IPS-18a (cell line): ENCODE results near the gene THRA.

Experiments
- H3K27ac ChIP-seq: one replicate; pipeline ENCODE4 v1.5.1; 2013; ENCODE audit warnings: low read length
- H3K27me3 ChIP-seq: one replicate; pipeline ENCODE4 v1.6.1; 2013; ENCODE audit warnings: mild to moderate bottlenecking, low read length; ENCODE audit not compliant: control insufficient read depth, insufficient read depth
- H3K36me3 ChIP-seq: one replicate; pipeline ENCODE4 v1.6.1; 2013; ENCODE audit warnings: low read depth, low read length; ENCODE audit not compliant: control insufficient read depth
- H3K4me1 ChIP-seq: one replicate; pipeline ENCODE4 v1.6.1; 2013; ENCODE audit warnings: low read depth, low read length; ENCODE audit not compliant: control insufficient read depth
- H3K4me3 ChIP-seq: one replicate; pipeline ENCODE4 v1.5.1; 2013; ENCODE audit warnings: low read length
- H3K9ac ChIP-seq: one replicate; pipeline ENCODE4 v1.6.1; 2013; ENCODE audit warnings: mild to moderate bottlenecking, low read length, moderate library complexity
- H3K9me3 ChIP-seq: one replicate; pipeline ENCODE4 v1.6.1; 2013; ENCODE audit warnings: low read depth, low read length; ENCODE audit not compliant: control insufficient read depth

The THRA gene

DNA sequence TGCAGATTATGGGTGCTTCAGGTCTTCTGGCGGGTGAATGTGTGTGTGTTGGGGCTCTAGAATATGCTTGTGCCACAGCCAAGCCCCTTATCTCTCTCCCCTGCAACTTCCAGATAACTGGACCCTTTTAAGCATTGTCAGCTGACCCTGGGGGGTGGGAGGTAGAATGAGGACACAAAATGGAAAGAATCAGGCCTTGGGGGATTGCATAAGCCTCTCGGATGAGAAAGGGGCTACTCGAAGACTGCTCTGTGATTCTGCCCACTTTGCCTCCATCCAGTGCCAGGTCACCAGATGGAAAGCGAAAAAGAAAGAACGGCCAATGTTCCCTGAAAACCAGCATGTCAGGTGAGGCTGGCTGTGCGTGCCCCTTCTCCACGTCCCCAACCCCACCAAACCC, 13.8 kb downstream of the THRA start:
- no peak overlapping the region for H3K9ac ChIP-seq
- peaks cover 12% of the 10 kb centered on the region for H3K4me1 ChIP-seq
- H3K27me3 ChIP-seq, result no peaks in the 10 kb centered on the region
- no peak overlapping the region for H3K27ac ChIP-seq
- no peak overlapping the region for H3K4me3 ChIP-seq
- H3K36me3 ChIP-seq, result no peaks in the 10 kb centered on the region
- no peaks in the 10 kb centered on the region for H3K9me3 ChIP-seq

DNA sequence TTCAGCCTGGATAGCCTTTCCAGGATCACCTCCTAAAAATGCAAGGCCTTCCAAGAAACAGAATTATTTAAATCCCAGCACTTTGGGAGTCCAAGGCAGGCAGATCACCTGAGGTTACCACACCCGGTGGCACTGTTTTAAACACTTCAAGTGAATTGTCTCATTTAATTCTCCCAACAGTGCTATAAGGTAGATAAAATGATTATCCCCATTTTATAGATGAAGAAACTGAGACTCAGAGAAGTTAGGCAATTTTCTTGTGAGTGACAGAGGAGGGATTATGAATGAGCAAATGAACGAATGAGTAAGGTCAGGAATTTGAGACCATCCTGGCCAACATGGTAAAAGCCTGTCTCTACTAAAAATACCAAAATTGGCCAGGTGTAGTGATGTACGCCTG, 16.8 kb downstream of the THRA start:
- no peak overlapping the region for H3K4me3 ChIP-seq
- no peak overlapping the region for H3K27ac ChIP-seq
- no peaks in the 10 kb centered on the region for H3K36me3 ChIP-seq
- no peaks in the 10 kb centered on the region for H3K9me3 ChIP-seq
- H3K27me3 ChIP-seq, result no peaks in the 10 kb centered on the region
- peaks cover 8% of the 10 kb centered on the region for H3K4me1 ChIP-seq
- H3K9ac ChIP-seq, result no peak overlapping the region

DNA sequence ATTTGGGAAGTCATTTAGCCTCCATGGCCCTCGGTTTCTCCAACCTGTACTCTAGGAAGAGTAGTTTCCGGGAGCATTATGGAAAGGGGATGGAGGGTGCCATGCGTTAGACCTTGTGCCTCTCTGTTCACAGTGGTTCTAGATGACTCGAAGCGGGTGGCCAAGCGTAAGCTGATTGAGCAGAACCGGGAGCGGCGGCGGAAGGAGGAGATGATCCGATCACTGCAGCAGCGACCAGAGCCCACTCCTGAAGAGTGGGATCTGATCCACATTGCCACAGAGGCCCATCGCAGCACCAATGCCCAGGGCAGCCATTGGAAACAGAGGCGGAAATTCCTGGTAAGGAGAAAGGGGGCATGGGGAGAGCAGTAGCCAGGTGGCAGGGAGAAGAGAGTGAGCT, 21.7 kb downstream of the THRA start:
- Histone ChIP-seq H3K4me3 (no peak overlapping the region), H3K36me3 (peaks cover 9% of the 10 kb centered on the region), H3K9ac (no peak overlapping the region)

DNA sequence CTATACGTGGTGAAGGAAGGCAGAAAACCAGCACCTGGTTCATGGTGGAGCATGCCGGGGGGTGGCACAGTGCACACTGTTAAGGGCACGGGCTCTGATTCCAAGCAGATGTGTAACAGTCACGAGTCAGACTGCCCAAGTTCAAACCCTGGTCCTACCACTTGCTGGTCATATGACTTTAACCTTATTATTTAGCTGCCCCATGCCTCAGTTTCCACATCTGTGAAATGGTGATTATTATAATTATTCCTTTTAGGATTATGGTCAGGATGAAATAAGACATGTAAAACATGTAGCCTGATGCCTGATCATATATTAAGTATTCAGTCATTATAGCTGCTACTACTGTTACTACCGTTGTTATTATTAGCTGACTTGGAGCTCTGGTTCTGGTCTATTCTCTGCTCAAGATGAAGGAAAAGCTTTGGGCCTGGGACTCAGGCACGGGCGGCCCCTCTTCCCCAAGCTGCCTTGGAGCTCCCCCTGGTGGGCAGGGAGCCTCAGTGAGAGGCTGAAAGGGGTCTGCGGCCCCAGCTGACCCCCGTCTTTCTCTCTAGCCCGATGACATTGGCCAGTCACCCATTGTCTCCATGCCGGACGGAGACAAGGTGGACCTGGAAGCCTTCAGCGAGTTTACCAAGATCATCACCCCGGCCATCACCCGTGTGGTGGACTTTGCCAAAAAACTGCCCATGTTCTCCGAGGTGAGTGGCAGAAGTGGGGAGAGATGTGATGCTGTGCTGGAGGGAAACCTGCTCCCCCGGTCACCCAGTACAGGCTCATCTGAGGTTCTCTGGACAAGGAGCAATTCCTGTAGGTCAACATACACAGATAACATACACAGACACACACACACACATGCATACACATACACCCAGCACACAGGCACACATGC, 23.6 kb downstream of the THRA start:
- Histone ChIP-seq H3K9ac (no peak overlapping the region), H3K4me1 (no peaks in the 10 kb centered on the region), H3K36me3 (peaks cover 9% of the 10 kb centered on the region), H3K27me3 (no peaks in the 10 kb centered on the region), H3K27ac (no peak overlapping the region), H3K9me3 (no peaks in the 10 kb centered on the region), H3K4me3 (no peak overlapping the region)

More for the DNA sequence above, 21.7 kb downstream of the THRA start:
- H3K27me3 ChIP-seq, result no peaks in the 10 kb centered on the region
- no peak overlapping the region for H3K27ac ChIP-seq
- no peaks in the 10 kb centered on the region for H3K4me1 ChIP-seq
- no peaks in the 10 kb centered on the region for H3K9me3 ChIP-seq

DNA sequence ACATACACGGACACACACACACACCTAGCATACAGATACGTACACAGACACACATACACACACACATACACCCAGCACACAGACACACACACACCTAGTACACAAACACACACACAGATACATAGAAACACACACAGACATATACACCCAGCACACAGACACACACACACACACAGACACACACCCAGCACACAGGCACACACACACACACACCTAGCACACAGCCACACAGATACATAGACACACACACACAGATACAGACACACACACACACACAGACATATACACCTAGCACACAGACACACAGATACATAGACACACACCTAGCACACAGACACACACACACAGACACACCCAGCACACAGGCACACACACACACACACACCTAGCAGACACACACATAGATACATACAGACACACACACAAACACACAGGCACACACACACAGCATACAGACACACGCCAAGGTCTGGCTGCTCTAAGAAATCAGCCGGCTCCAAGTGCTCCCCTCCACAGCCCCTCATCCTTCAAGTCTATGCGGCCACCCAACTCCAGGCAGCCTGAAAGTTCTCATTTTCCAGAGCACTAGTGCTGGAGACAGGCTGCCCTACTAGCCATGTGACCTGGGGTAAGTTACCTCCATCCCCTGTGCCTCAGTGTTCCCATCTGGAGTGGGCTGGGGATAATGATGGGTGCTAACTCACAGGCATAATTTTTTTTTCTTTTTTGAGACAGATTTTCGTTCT, 24.5 kb downstream of the THRA start:
- H3K9me3 ChIP-seq, result no peaks in the 10 kb centered on the region
- no peak overlapping the region for H3K9ac ChIP-seq
- H3K27ac ChIP-seq, result no peak overlapping the region
- H3K27me3 ChIP-seq, result no peaks in the 10 kb centered on the region
- peaks cover 6% of the 10 kb centered on the region for H3K4me1 ChIP-seq
- no peak overlapping the region for H3K4me3 ChIP-seq
- peaks cover 9% of the 10 kb centered on the region for H3K36me3 ChIP-seq

DNA sequence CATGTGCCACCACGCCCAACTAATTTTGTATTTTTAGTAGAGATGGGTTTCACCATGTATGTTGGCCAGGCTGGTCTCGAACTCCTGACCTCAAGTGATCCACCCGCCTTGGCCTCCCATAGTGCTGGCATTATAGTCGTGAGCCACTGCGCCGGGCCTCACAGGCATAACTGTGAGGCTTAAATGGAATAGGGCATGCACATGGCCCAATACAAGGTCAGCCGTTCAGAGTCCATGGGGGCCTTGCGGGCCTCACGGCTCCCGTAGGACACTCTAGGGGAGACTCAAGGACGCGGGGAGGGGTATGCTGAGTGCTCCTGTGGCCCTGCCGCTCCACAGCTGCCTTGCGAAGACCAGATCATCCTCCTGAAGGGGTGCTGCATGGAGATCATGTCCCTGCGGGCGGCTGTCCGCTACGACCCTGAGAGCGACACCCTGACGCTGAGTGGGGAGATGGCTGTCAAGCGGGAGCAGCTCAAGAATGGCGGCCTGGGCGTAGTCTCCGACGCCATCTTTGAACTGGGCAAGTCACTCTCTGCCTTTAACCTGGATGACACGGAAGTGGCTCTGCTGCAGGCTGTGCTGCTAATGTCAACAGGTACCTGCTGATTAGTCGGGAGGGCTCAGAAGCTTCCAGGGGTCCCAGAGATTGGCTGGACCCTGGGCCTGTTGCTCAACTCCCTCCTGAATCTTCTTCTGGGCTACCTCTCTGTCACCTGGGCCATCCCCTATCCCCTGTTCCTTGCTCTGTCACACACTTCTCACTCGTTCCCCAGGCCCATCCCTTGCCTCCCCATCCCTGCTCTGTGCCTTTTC, 25.3 kb downstream of the THRA start:
- peaks cover 9% of the 10 kb centered on the region for H3K36me3 ChIP-seq
- no peaks in the 10 kb centered on the region for H3K9me3 ChIP-seq
- peaks cover 6% of the 10 kb centered on the region for H3K4me1 ChIP-seq

DNA sequence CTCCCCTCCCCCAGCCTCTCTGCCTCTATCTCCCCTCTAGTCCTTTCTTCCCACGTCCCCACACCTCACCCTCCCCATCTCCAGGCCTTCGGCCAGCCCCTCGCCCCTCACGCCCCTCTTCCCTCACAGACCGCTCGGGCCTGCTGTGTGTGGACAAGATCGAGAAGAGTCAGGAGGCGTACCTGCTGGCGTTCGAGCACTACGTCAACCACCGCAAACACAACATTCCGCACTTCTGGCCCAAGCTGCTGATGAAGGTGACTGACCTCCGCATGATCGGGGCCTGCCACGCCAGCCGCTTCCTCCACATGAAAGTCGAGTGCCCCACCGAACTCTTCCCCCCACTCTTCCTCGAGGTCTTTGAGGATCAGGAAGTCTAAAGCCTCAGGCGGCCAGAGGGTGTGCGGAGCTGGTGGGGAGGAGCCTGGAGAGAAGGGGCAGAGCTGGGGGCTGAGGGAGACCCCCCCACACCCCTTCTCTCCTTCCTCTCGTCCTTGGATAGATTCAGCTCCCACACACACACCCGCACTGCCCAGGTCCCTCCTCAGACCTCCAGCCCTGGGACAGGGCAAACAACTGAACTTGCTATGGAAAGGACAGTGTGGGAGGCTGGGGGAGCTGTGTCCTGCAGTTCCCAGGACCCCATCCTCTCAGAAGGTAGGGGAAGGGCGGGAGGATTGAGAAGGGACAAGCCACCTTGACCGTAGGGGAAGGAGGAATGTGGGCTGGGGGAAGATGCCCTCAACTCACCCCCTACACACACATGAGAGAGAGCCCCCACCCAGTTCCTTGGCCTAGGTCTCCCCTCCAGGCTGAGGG, 26.5 kb downstream of the THRA start:
- H3K27ac ChIP-seq, result no peak overlapping the region

More for the DNA sequence above, 25.3 kb downstream of the THRA start:
- Histone ChIP-seq H3K27me3 (no peaks in the 10 kb centered on the region), H3K4me3 (no peak overlapping the region), H3K27ac (no peak overlapping the region), H3K9ac (no peak overlapping the region)

DNA sequence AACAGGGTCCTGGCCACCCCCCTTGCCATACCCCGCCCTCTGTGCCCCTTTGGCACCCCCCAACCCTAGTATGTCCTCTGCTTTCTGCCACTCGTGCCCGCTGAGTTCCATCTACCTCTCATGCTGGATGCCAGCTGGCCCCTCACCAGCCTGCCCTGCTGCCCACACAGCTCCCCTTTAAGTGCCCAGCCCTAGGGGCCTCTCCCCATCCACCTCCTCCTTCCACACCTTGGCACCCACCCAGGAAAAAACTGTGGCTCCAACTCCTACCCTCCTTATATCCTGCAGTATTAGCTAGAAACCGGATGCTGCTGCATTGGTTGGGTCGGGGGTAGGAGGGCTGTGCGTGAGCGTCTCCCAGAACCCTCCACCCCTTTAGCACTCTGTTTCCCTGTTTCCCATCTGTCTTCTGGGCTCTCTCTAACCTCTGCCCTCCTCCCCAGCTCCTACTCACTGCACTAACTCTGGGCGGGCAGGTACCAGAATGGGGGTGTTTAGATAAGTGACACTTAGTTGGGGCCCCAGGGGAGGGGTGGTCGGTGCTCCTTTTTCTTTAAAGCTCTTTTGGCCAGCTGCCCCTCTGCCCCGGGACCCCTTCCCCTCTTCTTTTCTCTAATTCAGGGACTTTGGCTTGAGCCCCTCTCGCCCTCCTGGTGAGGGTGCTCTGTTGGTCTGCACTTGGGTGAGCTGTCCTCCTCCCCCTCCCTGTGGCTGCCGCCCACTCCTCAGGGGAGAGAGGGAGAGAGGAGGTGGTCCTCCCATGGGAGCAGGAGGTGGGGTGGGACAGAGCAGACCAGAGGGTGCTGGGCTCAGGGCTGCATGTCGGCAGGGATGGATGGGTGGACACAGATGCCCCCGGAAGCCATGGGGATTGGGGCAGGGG, 27.7 kb downstream of the THRA start:
- H3K4me3 ChIP-seq, result no peak overlapping the region
- H3K27ac ChIP-seq, result no peak overlapping the region
- no peaks in the 10 kb centered on the region for H3K9me3 ChIP-seq
- H3K9ac ChIP-seq, result no peak overlapping the region
- H3K4me1 ChIP-seq, result peaks cover 6% of the 10 kb centered on the region
- H3K27me3 ChIP-seq, result no peaks in the 10 kb centered on the region
- peaks cover 19% of the 10 kb centered on the region for H3K36me3 ChIP-seq

More for the DNA sequence above, 26.5 kb downstream of the THRA start:
- no peaks in the 10 kb centered on the region for H3K27me3 ChIP-seq
- no peaks in the 10 kb centered on the region for H3K9me3 ChIP-seq
- H3K9ac ChIP-seq, result no peak overlapping the region
- peaks cover 6% of the 10 kb centered on the region for H3K4me1 ChIP-seq
- peaks cover 18% of the 10 kb centered on the region for H3K36me3 ChIP-seq
- H3K4me3 ChIP-seq, result no peak overlapping the region

DNA sequence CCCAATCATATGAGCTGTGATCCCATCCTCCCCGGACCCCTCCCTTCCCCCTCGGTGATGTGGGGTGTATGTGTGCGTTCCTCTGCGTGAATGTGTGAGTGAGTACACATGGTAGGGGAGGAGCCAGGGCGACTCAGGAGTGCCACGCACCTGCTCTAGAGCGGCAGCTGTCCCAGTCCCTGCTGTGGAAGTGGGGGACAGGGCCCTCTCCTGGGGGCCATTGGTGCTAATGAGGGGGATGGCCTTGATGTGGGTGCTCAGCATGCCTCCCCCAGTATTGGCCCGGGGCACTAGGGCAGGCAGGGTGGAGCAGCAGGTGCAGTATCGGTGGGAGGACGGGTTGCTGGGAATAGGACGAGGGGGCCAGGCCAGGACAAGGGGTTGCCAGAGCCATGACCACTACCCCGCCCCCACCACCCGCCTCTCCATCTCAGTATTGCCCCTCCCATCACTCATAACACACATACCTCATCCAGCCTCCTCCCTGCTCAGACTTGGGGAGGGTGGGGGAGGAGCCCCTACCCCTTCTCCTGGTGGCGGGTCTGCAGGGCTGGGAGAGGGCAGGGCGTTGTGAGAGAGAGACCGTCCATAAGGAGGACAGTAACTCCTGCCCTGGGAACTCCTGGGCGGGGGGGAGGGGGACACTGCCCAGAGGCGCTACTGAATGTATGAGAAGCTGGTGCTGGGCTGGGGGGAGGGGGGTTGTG, 29.1 kb downstream of the THRA start:
- Histone ChIP-seq H3K27me3 (no peaks in the 10 kb centered on the region), H3K4me1 (peaks cover 6% of the 10 kb centered on the region), H3K27ac (no peak overlapping the region), H3K9me3 (no peaks in the 10 kb centered on the region), H3K36me3 (peaks cover 23% of the 10 kb centered on the region), H3K4me3 (no peak overlapping the region), H3K9ac (no peak overlapping the region)

DNA sequence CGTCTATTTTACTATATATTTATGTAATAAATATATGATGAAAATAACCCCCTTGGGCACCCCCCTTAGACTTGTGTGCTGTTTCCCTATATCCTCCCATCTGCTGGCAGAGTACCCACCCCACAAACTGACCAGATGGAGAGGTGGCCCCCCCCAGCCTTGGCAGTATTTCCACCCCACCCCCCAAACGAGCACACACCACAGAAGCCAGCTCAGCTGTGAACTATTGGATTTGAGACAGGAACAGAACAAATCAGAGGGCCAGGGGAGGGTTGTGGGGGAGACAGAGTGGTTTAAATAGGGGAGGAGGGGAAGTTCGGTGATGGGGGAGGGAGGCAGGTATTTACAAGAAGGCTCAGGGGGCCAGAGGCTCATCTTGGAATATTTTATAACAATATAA, 29.8 kb downstream of the THRA start:
- no peak overlapping the region for H3K4me3 ChIP-seq
- H3K27ac ChIP-seq, result no peak overlapping the region
- H3K9me3 ChIP-seq, result no peaks in the 10 kb centered on the region
- H3K4me1 ChIP-seq, result peaks cover 6% of the 10 kb centered on the region
- peaks cover 18% of the 10 kb centered on the region for H3K36me3 ChIP-seq
- no peaks in the 10 kb centered on the region for H3K27me3 ChIP-seq
- H3K9ac ChIP-seq, result no peak overlapping the region
